ENCODE data around the gene PCNX3.

- TF ChIP-seq, protein P1, sequence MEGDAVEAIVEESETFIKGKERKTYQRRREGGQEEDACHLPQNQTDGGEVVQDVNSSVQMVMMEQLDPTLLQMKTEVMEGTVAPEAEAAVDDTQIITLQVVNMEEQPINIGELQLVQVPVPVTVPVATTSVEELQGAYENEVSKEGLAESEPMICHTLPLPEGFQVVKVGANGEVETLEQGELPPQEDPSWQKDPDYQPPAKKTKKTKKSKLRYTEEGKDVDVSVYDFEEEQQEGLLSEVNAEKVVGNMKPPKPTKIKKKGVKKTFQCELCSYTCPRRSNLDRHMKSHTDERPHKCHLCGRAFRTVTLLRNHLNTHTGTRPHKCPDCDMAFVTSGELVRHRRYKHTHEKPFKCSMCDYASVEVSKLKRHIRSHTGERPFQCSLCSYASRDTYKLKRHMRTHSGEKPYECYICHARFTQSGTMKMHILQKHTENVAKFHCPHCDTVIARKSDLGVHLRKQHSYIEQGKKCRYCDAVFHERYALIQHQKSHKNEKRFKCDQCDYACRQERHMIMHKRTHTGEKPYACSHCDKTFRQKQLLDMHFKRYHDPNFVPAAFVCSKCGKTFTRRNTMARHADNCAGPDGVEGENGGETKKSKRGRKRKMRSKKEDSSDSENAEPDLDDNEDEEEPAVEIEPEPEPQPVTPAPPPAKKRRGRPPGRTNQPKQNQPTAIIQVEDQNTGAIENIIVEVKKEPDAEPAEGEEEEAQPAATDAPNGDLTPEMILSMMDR (IDR thresholded peaks at IDR 0.05; ENCODE audit: poor library complexity, severe bottlenecking), result no peak
- no peak for TF ChIP-seq EP300 (conservative IDR thresholded peaks at IDR 0.05; ENCODE audit: poor library complexity, severe bottlenecking)
- TF ChIP-seq EZH2 (IDR thresholded peaks at IDR 0.05; ENCODE audit: borderline replicate concordance, insufficient read depth, low read length, poor library complexity, severe bottlenecking), result no peak
Observed at GRCh38 chr11:65622011-65622410, 6.4 kb downstream of the PCNX3 start.
